Bronchial epithelial cell (primary cell): ENCODE data around the gene RABGAP1L. TPM values are rescaled to one million over a fixed set of nuclear protein-coding genes. Genes with fewer than 3 reads are reported as not detected.

ENCODE experiments used
- DNase-seq: peaks from one replicate; pipeline ENCODE4 v3.0.0-alpha.2; 2010; ENCODE audit warnings: low read depth
- FAIRE-seq: peaks from 2 replicates; lab custom pipeline; 2011; peaks lifted over from hg19 to GRCh38; lab: Jason Lieb, UNC
- H3K27me3 ChIP-seq: 2 replicates; pipeline ENCODE4 v1.5.1; 2011; ENCODE audit warnings: low read length; ENCODE audit not compliant: control insufficient read depth, insufficient read depth
- H3K36me3 ChIP-seq: 2 replicates; pipeline ENCODE4 v1.5.1; 2011; ENCODE audit warnings: low read length; ENCODE audit not compliant: control insufficient read depth, insufficient read depth
- H3K4me3 ChIP-seq: 2 replicates; pipeline ENCODE4 v1.5.1; 2011; ENCODE audit warnings: mild to moderate bottlenecking, low read depth, low read length, control low read depth
- CTCF ChIP-seq: IDR thresholded peaks from 2 replicates; pipeline ENCODE4 v1.5.1; 2011; ENCODE audit warnings: mild to moderate bottlenecking, moderate library complexity, low read length, control low read depth, inconsistent platforms; ENCODE audit not compliant: insufficient read depth, severe bottlenecking
- total RNA-seq: library from RNA; depleted of rRNA; stranded (reverse); fragments of >200 nt; gene quantifications from 2 replicates; pipeline ENCODE4 v1.2.1, GENCODE V29; 2014

The RABGAP1L gene
- total RNA-seq, 1 donor from 2014 or later = 37.4 TPM

DNA sequence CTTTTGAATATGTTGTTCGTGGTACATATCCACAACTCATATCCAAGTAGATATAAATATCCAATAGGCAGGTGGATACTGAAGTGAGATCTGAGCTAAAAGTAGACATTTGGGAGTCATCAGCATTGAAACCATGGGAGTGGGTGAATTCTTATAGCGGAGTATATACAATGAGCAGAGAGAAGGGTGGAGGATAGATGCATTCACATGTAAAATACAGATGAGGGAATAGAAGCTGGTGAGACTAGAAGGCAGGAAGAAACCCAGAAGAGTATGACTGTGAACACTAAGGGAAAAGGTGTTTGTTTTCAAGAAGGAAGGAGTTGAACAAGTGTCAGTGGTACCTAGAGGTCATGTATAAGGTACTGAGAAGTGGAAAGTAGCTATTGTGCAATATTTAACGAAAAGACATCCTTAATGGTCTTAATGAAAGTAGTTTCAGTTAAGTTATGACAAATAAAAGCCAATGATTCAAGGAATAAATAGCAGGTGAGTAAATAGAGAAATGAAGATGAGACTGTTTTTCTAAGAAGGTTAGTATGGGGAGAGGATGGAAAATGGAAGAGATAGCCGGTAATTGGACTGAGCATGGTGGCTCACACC is 658.8 kb downstream of the RABGAP1L start:
- Histone ChIP-seq H3K4me3 (no peak overlapping the region), H3K36me3 (no peaks in the 10 kb centered on the region), H3K27me3 (no peaks in the 10 kb centered on the region)
- no peak for FAIRE-seq
- TF ChIP-seq CTCF = no peak
- peak; percentile 23 for DNase-seq

DNA sequence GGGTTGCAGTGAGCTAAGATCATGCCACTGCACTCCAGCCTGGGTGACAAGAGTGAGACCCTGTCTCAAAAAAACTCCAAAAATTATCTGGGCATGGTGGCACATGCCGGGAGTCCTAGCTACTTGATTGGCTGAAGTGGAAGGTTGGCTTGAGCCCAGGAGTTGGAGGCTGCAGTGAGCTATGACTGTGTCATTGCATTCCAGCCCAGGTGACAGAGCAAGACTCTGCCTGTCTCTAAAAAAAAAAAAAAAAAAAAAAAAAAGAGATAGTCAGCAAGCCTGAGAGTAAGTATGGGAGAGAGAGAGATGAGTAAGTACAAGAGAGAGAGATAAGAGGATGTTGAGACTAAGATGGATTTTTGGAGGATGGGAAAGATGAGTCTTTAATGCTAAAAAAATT is 659.6 kb downstream of the RABGAP1L start:
- peak; percentile 91 for DNase-seq

DNA sequence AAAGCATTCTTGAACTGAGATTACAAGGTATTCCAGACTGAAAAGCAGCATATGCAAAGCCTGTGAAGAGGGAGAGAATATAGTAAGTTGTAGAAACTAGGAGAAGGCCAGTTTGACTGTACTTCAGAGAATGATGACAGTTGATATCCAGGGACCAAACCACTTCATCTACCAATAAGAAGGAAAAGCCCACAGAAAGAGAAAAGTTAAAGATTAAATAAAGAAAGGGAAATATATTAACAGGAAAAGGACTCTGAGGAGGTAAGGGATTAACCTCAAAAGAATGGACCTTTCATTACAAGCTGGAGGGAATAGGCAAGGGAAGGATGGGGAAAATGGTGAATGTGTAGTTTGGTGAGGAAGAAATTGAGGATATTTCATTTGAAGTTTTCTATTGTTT is 660.3 kb downstream of the RABGAP1L start:
- no peak for DNase-seq
- TF ChIP-seq CTCF = no peak
- FAIRE-seq = no peak
- no peak overlapping the region for H3K4me3 ChIP-seq
- no peaks in the 10 kb centered on the region for H3K27me3 ChIP-seq
- no peaks in the 10 kb centered on the region for H3K36me3 ChIP-seq

More for the DNA sequence above, 659.6 kb downstream of the RABGAP1L start:
- no peak for TF ChIP-seq CTCF
- no peak for FAIRE-seq
- Histone ChIP-seq H3K4me3 (no peak overlapping the region), H3K36me3 (no peaks in the 10 kb centered on the region), H3K27me3 (no peaks in the 10 kb centered on the region)

GRCh38 chr1:174825127-174825526 is 665.8 kb downstream of the RABGAP1L start:
- FAIRE-seq = no peak
- DNase-seq = no peak
- TF ChIP-seq CTCF = no peak
- Histone ChIP-seq H3K36me3 (no peaks in the 10 kb centered on the region), H3K27me3 (no peaks in the 10 kb centered on the region), H3K4me3 (no peak overlapping the region)

- DNase-seq (no peak), FAIRE-seq (no peak)
- Histone ChIP-seq H3K27me3 (no peaks in the 10 kb centered on the region), H3K4me3 (no peak overlapping the region), H3K36me3 (no peaks in the 10 kb centered on the region)
- no peak for TF ChIP-seq CTCF
These were observed 666.5 kb downstream of the RABGAP1L start for GRCh38 chr1:174825806-174826205.

GRCh38 chr1:174828264-174828663 is 668.9 kb downstream of the RABGAP1L start:
- DNase-seq (peak; percentile 84), FAIRE-seq (no peak)
- Histone ChIP-seq H3K36me3 (no peaks in the 10 kb centered on the region), H3K27me3 (no peaks in the 10 kb centered on the region), H3K4me3 (no peak overlapping the region)
- TF ChIP-seq CTCF = no peak
